HG02973 (cell line): ENCODE measurements around the gene SDF2.
"Not testable (repeated sequence)": the region's sequence is repeated elsewhere in the genome, so short reads cannot be mapped to it uniquely, and the experiment has no call there.

Source experiments
- ATAC-seq: cut with Tn5 transposase; IDR thresholded peaks from one replicate; pipeline ENCODE4 v1.9.1; 2021; ENCODE audit warnings: moderate library complexity; ENCODE audit not compliant: unreplicated experiment

The SDF2 gene

DNA sequence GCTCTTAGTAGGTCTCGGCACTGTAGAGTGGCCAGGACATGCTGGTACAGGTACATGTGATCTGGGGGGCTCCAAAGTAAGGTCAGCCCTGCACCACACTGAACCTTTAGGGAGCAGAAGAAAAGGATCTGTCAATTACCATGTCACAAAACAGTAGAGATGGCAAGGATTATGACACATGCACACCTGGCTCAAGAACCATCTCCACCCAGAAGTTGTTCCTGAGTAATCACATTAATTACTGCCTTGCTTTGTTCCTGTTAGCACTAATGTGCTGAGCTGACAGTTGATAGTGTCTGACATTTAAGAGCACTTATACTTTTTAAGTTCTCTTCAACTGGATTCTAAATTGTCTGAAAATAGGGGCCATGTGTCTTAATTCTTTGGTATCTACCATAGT lies 26.2 kb downstream of the SDF2 start:
- no peak for ATAC-seq

DNA sequence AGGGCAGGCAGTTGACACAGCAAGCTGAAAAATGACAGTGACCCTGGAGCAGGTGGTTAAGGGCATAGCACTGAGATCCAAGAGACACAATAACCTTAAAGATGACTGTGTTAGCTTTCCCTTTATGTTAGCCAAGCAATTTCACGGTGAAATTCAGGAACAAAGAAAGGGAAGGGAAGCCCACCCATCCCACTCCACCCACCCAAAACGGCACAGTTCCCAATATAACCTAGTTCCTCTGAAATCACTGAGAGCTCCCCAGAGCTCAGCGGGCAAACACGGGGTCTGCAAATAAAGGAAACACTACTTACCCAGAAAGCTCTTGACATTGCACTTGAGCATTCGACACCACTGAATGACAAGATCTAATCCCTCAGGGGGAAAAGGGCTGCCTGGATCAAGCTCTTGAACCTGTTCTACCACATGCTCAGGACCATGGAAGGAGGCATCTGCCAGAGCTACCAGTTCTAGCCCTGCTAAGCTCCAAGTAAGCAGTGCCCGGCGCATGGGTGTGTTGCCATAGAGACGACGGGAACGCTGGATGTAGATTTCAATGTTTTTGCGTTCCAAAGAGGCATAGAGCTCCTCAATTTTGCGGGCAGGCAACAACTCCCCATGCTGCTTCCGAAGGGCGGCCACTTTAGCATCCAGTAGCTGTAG lies 27.4 kb downstream of the SDF2 start:
- ATAC-seq = no peak

DNA sequence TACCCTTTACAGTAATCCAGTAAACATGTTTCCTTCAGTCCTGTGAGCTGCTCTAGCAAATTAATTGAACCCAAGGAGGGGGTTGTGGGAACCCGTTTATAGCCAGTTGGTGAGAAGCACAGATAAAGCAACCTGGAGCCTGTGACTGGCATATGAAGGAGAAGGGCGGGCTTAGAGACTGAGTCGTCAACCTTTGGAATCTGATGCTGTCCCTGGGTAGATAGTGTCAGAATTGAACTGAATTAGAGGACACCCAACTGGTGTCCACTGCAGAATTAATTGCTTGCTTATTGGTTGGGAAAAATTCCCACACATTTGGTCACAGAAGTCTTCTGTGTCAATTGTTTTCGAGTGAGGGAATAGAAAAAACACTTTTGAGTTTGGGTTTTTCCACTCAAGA lies 34.9 kb downstream of the SDF2 start:
- ATAC-seq = no peak

DNA sequence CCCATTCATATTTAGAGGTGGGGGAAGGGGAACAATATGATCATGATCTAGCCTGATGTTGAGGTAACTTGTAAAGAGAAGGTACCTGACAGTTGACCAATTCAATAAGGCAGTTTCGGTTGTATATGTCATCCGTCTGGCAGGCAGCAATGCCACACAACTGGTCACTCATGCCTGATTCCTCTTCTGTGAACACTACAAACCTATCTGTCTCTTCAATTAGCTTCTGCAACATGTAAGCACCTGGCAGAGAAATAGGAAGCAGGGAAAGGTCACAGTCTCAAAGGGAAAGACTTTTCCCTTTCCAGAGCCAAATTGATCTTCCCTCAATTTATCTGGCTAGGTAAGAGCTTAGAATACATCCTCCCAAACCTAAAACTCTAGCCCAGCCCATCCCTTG lies 37.6 kb downstream of the SDF2 start:
- ATAC-seq = no peak

DNA sequence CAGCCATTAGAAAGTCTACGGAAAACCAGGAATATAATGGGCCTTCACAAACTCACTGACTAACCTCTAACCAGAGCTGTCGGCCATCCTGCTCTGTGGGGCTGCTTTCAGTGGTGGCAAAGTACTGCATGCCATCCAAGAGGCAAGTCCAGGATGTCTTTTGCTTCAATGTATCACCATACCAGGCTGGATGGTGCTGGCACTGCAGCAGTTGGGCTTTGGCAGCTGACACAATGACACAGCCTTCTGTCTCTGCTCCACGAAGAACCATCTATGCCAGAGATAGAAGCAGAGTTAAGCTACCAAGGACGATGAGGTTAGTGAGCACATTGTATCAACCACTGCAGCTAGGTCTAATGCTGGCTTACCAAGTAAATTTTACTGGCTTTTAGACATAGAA lies 38.0 kb downstream of the SDF2 start:
- ATAC-seq = no peak

DNA sequence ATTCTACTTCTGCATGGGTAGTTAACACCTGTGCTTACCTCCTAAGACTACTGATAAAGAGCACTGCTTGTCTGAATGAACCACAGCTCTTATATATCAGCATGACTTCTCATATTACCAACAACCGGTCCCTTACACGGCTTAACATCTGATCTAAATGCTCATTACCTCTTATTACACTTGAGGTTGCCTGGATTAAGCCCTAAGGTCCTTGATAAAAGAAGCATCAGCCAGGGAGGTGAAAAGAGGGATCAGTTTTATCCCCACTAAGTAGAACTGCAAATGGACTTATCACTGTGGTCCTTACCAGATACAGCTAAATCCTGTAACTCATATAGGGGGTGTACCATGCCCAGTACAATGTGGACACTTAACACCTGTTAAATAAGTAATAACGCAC lies 39.5 kb downstream of the SDF2 start:
- no peak for ATAC-seq

DNA sequence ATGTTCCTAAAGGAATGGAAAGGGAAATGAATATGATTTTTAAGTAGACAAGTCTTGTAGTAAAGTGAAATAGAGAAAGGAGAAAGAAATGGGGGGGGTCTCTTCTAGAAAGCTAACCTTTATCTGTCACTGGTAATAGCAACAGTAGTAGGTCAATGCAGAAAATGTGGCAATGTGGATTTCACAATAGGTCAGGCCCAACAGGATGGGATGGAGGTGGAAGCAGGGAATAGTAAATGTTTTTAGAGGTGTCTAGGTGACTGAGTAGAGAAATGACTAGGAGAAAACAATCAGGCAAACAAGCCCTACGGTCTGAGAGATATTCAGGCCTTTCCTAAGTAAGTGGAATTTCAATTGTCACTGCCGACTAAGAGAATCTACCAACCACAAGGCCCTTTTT lies 41.7 kb downstream of the SDF2 start:
- ATAC-seq = no peak

DNA sequence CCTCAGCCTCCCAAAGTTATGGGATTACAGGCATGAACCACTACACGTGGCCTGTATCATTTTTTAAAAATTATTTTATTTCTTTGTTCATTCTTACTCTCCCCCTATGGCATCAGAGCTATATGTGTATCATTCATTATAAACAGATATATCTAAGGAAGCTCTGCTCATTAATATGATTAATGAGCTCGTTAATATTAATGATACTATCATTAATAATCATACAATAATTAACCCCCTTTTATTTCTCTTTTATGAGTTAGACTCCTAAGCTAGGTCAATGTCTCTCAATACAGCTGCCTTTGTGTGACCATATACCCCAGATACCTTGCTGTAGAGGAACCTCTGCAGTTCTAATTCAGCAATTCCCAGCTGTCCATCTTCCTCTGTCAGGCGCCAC lies 43.2 kb downstream of the SDF2 start:
- ATAC-seq = no peak

DNA sequence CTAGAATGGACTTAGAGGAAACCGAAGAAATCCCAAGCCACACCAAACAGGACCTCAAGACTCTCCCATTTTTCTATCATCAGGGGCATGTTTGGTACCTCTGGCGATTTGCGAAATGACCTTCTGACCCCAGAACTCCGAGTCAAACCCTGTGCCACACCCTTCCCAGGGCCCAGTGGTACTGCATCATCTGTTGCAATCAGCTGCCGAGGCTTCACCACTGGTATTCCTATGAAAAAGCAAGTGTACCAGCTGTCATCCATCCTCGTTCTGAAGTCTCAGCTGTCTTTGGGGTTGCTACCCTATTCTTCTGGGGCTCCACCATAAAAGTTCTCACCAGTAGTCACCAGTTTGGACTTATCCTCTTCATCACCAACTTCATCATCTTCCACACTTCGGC lies 45.4 kb downstream of the SDF2 start:
- no peak for ATAC-seq

DNA sequence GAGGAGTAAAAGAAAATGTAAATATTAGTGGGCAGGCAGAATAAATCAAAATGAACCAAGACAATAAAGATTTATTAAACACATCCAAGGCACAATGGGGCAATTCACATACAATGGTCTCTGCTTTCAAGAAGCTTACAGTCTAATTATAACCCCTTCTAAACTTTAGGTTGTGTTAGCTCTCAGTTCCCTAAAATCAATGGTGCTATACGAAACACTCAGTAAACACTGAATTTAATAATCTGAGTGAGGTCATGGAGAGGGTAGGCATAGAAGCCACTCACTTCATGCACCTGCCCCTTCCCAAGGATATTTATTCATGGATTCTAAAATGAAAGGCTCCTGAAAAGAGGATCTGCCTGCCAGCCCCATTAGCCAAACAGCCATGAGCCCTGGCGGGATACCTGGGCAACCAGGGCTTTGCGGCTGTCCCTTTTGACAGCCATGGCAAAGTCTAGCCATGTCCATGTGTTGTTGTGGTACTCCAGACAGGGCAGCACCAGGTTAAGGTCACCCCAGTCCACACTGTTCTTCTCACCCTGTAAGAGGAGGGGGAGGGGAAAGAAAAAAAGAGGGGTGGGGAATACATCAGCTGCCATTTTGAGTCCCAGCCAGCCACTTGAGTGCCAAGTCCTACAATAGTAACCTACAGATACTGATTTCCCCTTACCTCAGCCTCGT lies 46.3 kb downstream of the SDF2 start:
- ATAC-seq = no peak

DNA sequence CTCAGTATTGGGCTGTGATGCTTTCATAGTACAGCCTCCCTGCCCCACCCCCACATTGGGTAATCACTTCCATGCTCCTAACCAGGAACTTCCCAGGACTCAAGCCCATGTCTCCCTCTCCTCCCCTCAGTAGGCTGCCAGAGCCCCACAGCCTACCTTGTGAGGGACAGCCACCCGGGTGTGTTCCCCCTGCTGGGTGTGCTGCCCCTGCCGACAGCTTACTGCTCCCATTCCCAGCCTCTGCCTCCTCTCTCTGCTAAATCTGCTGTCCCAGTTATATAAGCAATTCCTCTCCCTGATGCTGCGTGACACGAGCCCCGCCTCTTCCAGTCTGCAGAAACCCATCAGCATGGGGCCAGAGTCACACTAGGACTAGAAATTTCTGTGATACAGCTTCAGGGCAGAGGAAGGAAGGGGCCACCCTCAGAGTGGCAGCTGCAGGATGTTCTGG lies 47.8 kb downstream of the SDF2 start, which contains the start of gene RSKR:
Gene RSKR, minus strand, starts transcription at position 255 of the 451 bp plus-strand sequence. Its CDS starts 24 bp downstream, at position 231.
- ATAC-seq = no peak

DNA sequence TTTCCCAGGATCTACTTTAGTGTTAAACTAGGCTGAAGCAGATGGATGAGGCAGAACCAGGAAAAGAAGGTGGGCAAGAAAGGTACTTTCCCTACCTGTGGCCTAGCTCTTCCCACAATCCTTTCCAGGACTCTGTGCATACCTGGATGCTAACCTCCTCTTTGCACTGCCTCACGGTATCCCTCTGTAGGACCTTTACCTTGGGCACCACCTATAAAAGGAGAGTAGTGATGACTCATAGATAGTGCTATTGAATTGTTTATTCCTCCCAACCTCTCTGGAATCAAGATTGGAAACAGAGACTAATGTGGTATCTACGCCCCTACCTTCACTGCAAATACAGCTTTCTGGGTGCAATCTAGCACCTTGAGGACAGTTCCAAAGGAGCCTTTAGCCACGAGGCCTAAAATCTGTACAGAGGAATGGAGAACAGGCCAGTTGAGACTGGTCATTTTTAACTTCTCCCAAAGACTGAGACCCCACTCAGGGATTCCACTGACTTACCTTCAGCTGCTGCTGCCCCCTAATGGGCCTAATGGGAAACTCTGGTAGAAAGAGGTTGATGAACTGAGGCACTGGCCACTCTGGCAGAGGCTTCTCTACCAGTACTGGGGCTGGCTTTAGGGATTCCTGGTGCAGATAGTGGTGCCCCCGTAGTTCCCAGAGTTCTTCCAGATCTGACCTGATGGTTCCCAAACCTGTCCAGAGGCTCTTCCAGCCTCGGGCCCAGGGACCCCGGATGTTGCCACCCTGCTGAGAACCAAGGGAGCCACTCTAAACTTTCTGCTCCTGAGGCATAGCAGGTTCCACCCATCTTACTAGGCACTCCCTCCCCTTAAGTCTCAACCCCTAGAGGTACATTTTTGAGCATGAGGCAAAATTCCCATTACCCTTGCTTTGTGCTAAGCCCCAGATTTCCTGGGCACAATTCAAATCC lies 48.5 kb downstream of the SDF2 start:
- no peak for ATAC-seq

DNA sequence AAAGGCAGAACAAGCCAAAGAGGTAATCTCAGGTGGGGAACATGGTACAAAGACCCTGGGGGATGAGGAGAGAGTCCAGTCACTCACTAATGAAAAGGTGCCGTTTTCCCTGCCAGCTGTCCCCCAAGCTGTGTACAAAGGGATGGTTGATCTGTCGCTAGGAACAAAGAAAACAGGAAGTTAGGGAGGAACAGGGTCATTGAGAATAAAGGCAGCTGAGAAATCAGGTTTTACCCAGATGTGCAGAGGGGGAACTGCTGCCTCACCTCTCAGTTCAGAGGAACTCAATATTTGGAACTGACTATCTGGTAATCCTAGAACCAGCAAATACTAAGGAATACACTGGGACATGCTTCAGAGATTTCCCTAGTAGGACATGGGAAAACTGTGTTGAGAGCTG lies 49.2 kb downstream of the SDF2 start:
- ATAC-seq = no peak

DNA sequence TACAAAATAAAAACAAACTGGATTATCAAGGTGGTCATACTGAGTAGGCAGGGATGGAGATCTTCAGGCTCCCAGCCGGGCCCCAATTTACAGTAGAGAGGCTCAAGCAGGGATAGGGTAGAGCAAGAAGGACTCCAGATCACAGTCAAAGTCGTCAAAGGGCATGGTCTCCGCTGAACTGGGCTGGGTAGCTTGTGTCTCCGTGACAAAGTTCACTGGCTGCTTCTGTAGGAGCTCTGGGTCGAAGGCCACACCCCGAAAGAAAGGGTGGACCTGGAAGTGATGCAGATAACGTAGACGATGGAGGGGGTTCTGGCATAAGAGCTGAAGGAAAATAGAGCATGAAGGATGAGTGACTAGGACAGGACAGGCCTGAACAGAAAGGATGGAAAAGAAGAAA lies 51.3 kb downstream of the SDF2 start:
- no peak for ATAC-seq

DNA sequence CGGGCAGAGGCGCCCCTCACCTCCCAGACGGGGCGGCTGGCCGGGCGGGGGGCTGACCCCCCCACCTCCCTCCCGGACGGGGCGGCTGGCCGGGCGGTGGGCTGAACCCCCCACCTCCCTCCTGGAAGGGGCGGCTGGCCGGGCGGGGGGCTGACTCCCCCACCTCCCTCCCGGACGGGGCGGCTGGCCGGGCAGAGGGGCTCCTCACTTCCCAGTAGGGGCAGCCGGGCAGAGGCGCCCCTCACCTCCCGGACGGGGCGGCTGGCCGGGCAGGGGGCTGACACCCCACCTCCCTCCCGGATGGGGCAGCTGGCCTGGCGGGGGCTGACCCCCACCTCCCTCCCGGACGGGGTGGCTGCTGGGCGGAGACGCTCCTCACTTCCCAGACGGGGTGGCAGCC lies 57.7 kb downstream of the SDF2 start:
- ATAC-seq = not testable (repeated sequence)

DNA sequence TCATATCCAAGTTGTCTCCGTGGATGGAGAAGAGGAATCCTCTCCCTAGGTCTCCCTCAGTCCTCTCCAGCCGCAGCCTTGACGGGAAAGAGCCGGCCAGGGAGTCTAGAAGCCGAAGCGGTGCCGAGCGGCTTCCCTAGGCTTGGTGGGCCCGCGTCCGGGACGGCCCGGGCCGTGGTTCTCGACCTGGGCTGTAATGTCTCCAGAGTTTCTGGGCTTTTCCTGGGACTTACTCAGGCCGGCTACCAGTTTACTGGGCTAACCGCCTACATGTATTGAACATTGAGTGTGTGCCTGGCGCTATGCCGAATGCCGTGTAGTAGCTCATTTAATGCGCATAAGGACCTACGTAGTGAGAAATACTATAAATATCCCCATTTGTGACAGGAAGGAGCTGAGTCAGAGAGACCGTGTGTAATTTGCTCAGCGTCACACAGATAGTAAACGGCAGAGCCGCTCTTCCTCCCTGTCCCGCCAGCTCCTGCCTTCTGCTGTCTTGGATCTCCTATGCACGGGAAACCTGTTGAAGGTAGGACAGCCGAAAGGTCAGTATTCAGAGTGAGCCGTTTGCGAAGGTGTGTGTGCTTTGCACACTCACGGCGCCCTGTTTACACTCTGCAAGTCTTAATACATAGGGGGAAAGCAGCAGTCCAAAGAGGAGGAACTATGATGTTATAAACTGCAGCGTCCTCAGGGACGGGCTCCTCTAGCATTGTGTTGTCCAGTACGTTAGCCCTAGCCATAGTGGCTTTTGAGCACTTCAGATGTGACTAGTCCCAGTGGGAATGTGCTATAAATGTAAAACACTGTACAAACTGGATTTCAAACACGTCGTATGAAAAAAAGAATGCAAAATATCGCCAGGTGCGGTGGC lies 62.2 kb downstream of the SDF2 start:
- ATAC-seq = peak; percentile 35

DNA sequence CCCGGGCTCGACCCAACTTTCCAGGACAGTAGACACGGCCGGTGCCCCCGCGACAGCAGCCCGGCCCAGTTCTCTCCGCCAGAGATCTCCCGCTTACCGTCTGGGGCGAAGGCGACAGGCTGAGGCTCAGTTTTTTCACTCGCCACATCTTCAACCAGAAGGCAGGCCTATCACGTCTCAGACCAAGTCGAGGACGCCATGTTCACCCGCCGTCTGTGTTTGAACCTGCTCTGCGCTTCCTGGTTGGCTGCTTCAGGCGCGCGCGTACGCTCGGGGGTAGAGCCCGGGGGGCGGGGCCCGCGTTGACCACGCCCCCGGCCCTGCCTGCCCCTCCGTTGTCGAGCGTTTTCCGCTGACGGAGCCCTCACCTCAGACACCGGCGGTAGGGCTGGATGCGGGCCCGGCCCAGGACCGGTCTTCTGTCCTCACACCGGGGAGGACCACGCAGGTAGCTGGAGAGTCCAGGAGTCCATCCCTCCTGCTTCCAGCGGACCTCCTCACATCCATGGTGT lies 62.9 kb downstream of the SDF2 start, which contains the start of gene SPAG5:
Gene SPAG5, minus strand, starts transcription at position 227 of the 512 bp plus-strand sequence. Its CDS starts 79 bp downstream, at position 148.
- peak; percentile 67 for ATAC-seq

DNA sequence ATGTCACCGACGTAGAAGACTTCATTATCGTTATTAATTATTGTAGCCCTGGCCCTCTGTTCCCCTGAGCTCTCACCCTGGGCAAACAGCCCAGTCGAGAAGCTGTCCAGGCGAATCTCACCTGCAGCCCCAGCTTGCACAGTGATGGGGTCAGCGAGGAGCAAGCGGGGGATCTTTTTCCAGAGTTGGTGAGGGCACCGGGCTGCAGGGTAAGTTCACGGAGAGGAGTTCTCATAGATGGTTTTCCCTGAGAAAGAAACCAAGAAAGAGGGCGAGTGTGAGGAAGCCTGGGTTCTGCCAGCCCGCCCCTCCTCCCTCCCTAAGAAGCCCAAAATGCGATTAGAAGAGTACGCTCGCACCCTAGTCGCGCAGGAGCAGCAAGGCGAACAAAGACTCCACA lies 63.3 kb downstream of the SDF2 start:
- no peak for ATAC-seq
